Measurements from ENCODE around the gene WNT8B.

Gene WNT8B

DNA sequence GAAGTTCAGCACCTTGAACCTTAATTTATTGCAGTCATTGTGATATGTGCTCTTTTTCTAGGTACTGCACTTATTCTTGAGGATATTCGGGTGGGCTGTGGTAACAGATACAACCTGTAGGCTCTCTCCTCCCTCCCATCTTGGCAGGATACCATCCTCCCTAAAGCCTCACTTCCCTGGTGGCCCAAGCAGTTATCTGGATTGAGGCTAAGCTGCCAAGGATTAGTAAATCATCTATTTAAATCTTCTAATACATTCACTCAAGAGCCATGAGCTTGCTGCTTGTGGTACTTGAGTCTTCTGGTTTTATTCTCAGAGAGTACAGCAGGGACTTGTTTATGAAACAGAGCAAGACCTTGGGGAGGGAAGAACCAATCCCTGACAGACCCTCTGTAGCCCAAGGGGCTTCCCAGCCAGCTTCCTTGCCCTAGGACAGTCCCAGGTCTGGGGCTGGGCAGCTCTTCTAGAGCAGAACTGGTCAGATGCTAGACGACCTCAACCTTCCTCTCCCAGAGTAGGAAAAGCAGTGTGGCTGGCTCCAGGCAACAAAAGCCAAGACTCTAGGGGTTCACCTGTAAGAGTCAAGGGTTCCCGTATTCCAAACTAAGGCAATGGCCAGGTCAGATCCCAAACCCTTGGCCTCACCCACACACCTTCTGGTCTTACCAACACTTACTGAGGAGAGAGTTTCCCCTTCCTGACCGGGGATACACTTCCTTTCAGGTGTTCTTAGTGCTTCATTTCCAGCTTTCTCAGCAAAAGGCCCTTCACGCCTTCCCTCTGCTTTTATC lies 21.3 kb downstream of the WNT8B start:
- no peak for DNase-seq (ENCODE audit: low spot score)

DNA sequence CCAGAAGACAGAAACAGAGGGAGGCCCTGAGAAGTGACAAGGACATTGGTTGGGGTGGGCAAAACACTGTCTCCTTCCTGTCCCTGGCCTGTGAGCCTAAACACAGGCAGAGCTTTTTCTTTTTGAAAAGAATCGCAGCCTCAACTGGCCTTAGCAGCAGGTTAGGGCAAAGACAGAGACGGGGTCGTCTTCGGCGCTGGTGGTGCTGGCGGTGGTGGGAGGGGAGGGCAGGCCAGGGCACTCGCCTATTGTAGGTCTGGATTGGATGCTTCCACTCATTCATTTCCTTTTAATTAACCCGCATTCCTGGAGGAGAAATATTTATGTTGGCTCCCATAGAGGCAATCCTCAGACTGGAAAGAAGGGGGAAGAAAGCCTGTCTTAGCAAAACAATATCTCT lies 22.6 kb downstream of the WNT8B start:
- no peak for DNase-seq (ENCODE audit: low spot score)

DNA sequence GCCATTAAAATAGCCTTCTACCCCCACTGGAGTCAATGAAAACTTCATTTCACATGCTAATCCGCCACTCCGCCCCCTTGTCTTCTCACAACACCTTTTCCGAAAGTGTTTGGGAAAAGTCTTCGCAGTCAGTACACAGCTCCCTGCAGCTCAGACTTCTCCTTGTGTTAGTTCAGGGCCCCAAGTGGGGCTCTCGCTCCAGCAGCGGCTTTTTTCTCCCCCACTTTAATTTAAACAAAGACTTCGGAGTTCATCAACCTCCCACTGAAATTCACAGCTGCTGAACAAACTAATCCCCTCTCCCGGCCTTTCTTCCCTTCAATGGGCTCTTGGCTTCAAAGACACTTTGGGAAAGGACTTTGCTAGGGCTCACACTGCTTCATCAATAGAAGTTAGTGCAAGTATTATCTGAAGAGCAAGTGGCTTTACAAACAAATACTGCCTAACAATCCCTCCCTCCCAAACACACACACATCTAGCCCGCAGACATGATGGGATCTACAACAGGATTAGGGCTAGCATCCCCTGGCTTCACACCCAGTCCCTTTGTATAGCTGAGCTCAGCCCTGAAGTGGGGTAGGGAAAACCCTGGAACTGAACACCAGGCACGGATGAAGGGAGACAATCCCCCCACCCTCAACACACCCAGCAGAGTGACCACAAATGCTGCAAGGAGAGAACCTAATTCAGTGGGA lies 23.1 kb downstream of the WNT8B start:
- no peak for DNase-seq (ENCODE audit: low spot score)

DNA sequence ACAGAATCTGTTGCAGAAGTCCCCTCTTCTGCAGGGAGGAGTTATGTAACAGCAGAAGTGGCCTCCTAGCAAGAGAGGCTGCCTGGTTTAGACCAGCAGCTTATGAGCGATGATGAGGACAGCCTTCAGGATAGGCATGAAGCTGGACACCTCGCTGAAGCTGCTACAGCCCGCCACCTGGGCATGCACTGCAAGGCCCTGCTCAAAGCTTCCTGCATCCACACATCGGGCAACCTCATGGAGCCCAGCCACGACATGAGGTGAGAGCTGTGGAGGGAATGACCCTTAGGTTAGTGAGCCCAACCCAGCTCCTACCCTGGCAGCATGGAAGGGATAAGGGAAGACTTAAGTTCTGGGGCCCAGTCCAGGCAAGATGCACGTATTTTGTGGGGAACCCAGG lies 24.7 kb downstream of the WNT8B start:
- DNase-seq (ENCODE audit: low spot score) = no peak

DNA sequence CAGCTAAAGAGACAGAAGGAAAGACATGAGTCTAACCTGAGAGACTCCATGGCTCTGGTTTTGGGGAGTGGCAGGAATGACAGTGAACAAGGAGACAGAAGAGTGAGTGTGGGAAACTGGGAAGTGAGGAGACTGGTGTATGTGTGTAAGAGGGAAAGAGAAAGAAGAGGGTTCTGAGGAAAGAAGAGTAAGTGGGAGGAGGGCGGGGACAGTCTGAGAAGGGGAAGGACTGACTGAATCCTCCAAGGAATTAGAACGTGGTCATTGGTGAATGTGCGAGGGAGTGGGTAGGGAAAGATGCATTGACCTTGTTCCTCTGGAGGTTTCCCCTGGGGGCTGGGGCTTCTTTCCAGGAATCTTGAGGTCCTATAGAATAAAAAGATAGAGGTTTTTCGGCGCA lies 26.6 kb downstream of the WNT8B start:
- no peak for DNase-seq (ENCODE audit: low spot score)

DNA sequence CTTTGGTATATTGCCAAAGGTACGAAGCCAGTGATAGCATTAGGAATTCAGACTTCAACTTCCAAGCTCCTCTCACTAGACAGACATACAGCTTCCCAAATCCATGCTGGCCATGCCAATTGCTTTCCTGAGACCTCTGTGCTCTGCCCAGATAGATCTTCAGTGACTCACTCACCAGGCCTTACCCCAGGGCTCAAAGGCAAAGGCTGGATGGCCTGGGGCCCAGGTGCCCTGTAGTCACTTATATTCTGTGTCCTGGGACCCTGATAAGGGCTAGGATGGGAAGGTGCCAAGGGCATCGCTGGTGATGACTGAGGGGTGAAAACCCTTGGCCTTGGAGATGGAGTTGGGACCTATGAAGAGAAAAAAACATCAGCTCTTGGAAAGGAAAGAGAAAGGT lies 27.7 kb downstream of the WNT8B start:
- no peak for DNase-seq (ENCODE audit: low spot score)

DNA sequence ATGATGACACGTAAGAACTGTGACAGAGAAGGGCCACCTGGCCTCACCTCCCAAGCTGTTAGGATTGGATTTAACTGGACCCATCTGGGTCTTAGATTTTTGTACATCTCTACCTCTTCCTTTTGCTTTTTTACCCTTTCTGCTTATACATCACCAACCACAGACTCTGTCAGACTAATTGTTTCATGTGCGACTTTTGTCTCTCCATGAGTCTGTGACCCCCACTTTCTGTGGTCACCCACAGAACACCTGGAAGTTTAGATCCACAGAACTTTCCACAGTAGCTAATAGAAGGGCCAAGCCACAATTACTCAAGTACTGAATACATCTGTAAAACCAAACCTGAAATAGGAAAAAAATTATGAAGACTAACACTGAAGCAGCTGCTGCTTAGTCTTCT lies 33.8 kb downstream of the WNT8B start:
- no peak for DNase-seq (ENCODE audit: low spot score)

DNA sequence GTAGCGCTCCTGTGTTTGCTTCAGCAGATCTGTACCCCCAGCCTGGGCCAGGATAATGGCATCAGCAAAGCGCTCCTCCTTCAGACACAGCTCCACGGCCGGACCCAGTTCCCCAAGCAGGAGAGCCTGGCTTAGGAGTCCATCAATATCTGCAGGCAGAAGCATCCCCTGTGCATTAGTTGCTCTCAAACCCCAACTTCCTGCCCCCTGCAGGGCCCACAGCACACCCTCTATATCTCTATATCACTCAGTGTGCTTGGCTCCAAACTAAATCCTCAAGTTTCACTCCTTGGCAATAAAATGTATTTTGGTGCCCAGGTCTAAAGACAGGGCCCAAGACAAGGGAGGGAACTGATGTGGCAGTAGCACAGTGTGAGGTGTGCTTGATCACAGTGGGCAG lies 35.2 kb downstream of the WNT8B start:
- no peak for DNase-seq (ENCODE audit: low spot score)

DNA sequence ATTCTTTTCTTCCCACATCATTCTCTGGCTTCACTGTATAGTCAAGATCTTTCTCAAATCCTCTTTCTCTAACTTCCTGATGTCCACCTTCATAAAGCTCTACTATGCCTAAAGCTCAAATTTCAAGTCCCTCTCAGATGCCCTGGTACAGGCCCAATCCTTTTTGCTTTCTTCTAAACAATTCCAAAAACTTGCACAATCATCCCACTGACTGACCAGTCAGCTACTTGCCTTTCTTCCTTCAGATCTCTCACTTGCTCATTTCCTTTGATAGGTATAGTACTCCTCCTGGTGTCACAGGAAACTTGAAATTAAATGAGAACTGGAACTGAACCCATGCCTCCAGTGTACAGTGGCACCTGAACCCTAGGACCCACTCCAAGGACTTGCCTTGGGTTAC lies 38.6 kb downstream of the WNT8B start:
- no peak for DNase-seq (ENCODE audit: low spot score)

DNA sequence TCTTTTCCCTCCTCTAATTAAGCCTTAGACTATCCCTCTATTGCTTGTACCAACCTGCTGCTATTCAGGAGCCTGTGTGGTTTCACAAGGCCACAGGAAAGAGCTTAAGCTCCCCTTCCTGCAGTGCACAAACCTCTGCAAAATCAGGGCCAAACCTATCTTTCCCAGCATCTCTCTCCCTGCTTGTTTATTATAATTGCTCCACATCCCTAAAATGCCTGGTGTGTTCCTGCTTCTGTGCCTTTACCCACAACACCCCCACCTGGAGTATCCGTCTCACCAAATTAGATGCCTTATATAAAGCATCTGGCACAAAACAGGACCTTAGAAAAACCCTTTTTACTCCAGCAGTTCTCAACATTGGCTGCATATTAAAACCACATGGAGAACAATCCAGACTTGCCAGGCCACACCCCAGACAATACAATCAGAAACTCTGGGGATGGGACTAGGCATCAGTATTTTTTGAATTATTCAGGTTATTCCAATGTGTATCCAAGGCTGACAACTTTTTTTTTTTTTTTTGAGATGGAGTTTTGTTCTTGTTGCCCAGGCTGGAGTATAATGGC lies 40.2 kb downstream of the WNT8B start:
- no peak for DNase-seq (ENCODE audit: low spot score)

DNA sequence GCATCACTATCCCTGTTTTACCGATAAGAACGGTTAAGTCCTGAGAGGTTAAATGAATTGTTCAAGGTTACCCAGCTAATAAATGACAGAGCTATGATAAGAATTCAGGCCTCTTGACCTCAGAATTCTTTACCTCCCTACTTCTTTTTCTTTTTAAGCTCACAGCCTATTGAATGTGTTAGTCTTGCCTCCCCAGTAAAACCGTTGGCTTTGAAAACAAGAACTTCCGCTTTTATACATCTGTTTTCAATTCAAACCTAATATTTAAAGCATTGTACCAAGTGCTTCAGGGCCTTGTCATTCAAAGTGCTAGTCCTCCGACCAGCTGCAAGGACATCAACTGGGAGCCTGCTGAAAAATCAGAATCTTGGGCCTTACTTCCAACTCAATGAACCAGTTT lies 41.3 kb downstream of the WNT8B start:
- no peak for DNase-seq (ENCODE audit: low spot score)

DNA sequence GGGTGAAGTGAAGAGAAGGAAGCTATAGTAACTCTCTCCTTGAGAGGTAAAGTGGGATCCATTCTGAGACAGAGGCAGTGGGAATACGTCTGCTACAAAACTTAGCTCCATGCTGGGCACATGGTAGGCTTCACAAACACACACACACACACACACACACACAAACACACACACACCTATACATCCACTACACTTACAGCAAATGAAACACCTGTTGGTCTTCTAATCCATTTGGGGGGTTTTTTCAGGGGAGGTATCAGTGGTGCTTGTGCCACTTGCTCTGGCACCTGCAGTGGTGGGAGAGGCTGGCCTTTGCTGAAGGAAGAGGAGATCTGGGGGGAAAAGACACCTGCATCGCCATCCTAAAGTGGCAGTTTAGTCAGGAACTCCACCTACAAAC lies 42.4 kb downstream of the WNT8B start:
- DNase-seq (ENCODE audit: low spot score) = no peak

DNA sequence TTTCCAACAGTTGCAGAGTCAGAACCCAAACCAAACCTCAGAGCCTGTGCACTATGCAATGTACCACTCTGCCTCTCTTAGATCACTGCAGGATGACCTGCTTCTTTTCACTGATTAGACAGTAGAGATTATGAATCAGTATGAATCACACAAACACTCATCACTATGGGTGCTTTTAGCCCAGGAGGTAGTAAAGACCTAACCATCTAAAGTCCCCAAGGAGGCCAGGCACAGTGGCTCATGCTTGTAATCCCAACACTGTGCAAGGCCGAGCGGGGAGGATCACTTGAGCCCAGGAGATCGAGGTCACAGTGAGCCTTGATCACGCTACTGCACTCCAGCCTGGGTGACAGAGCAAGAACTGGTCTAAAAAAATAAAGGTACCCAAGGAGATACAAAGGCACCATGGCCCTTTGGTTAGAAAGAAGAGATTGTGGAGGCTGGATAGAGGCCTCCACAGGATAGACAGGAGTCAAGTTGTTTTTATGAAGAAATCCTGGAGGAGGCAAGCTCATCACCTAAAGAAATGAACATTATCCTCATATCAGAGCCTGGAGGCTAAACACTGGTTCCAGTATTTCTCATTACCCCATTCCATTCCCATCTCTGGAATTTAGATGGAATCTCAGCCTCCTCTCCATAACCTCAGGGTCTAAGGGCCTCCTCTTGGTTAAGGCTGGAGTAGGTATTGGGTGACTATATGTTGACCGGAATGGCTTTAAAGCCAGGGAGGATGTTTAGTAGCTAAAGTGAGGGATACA lies 44.0 kb downstream of the WNT8B start:
- DNase-seq (ENCODE audit: low spot score) = no peak

DNA sequence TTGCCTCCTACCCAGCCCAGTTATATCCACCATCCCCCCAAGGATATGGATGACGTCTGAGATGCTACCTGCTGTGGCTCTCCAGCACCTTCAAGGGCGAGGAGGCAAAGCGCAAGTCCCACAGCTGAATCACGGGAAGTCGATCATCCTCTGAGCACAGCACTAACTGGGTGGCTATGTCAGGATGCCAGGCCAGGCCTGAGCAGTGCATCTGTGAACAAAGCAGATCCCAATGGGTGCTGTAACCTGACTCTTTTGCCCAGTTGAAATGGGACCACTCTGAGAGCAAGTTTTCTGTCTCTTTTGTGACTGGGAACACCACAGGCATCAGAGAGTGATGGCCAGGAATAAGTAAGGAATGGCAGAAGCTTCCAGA lies 44.5 kb downstream of the WNT8B start:
- no peak for DNase-seq (ENCODE audit: low spot score)

DNA sequence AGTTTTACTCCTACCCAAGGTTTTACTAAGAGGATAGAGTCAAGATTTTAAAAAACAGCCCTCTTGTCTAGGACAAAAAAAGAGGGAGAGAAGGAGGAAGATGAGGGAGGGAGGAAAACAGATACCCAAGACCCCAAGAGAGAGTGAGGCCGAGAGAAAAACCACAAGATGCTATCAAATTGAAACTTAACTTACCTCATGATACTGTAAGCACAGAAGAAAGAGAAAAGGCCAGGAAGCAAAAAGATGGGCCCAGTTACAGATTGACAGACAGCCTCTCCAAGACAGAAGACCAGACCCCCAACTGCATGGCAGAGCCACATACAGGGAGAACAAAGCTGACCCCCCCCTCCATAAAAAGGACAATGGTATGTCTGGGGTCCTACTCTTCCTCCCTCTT lies 45.5 kb downstream of the WNT8B start:
- DNase-seq (ENCODE audit: low spot score) = no peak

DNA sequence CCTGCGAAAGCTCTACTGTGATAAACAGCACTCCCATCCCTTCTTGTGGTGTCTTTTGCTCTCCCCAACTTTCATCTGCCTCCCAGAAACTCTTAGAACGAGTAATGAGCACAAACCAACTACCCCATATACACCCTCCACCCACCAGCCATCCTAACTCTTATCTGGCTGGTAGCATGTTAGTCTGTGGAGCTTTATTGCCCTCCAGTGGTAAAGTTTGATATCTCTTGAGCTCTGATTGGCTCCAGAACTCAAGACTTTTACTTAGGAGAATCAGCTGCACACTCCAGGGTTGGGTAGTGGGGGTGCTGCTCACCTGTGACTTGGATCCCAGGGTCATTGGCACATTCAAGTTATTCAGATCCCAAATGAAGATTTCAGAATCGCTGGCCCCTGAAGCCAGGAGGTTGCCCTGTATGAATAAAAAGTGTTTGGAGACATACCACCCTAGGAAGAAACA lies 45.9 kb downstream of the WNT8B start:
- DNase-seq (ENCODE audit: low spot score) = peak; percentile 12

DNA sequence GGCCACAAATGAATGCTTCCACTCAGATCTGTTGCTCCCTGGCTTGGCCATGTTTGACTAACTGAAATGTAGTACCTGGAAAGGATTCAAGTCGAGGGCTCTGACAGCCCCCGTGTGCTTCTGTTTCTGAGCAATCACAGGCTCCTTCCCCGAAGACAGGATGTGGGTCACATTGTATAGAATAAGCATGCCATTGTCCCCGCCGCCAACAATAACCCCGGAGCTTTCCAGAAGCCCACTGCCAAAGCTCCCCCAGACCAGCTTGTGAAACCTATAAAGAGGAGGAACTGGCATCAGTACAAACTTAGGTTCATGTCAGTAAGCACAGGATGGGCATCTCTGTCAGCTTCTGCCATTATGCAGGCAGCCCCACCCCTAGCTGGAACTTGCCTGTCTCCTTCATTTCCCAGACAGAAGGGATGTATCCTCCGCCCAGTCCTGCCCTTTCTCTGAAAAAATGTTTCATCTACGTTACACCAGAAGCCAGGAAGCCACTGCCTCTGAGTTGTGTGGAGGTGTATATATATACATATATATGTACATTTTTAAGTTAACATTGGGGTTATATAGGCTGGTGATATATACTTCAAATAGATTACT lies 46.5 kb downstream of the WNT8B start:
- DNase-seq (ENCODE audit: low spot score) = no peak

DNA sequence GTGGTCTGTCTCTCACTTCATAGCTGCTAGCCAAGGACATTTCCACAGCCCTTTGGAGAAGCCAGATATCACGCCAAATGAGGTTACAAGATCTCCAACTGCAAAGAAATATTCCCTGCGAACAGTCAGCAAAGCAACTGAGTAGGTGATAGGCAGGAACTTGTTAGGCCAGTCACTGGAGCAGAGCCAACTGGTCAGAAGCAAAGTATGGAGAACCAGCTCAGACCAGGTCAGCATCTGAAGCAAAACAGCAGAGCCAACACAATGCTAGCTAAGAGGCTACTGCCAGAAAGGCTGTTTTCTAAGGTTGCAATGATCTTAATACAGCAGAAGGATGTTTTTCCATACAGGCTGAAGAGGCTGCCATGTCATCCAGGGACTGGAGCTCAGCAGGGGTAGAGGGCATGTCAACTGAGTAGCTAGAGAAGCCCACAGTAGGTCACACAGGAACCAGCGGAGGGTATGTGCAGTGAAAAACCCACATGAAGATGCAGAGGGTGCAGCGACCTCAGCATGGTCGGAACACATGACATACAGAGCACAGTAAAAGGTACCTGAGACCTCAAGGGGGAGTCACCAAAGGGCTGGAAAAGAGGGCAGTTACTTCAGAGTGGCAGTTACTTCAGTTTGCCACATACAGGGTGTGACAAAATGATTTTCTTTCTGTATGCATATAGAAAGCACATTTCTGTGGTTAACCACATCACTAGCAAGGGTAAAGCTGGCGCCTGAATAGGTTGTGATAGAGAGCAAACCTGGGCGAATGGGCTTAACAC lies 47.9 kb downstream of the WNT8B start:
- no peak for DNase-seq (ENCODE audit: low spot score)

DNA sequence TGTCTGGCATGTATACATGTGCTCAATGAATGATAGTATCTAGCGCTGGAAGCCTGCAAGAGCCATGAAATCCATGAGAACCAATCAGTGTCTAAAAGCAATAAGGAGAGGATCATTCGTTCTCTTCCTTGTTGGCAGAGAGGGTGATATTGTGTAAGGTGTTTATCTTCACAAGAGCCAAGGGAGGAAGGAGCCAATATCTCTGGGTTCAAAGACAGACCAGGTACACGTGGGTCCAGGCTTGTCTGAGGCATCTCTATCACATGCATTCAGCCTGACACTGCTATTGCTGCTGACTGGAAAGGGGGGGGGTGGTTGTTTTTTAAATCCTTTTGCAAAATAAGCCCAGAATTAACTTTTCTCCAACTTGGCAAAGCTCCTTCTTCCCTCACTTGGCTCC lies 52.8 kb downstream of the WNT8B start:
- DNase-seq (ENCODE audit: low spot score) = no peak

DNA sequence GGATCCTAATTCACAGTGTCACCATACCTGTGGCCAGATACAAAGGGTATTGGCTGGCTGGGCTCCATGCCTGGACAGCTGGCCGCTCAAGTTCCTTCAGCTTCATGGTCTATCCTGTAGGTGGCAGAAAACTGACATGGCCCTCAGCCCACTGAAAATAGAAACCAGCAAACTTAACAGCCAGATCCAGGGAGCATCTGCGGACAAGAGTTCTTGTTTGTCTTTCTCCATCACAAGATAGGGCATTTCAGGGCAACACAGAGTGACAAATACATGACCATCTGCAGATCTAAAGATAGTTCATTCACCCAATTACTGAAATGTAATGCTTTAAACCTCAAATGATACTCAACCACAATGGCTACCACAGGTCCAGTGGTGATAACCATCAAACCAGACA lies 54.0 kb downstream of the WNT8B start:
- DNase-seq (ENCODE audit: low spot score) = no peak

DNA sequence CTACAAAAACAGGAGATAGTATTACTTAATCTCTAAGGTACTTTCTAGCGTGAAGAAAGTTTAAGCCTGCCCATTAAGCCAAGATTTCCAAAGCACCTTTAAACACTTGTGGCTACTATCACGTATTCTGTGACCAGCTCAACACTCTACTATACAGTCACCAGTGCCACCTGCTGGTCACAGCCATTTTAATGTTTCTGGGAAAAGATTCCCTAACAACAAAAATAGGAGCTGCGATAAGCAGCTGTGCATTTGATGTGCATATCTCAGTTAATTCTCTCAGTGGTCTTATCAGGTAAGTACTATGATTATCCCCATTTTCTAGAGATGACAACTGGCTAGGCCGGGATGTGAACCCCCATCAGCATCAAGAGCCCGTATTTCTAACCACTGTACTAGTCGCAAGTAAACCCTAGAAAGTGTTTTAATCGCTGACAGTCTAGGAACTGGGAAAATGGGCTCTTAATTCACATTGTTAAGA lies 56.0 kb downstream of the WNT8B start:
- DNase-seq (ENCODE audit: low spot score) = peak; percentile 57
